GM18502 (cell line): ENCODE data around the gene SNX27.
"Not testable (repeated sequence)": the region's sequence is repeated elsewhere in the genome, so short reads cannot be mapped to it uniquely, and the experiment has no call there.

ENCODE experiments used
- ATAC-seq: cut with Tn5 transposase; IDR thresholded peaks from one replicate; pipeline ENCODE4 v1.9.1; 2021; ENCODE audit warnings: mild to moderate bottlenecking; ENCODE audit not compliant: unreplicated experiment, poor library complexity

SNX27 gene

GRCh38 chr1:151596166-151596953 is 15.5 kb upstream of the SNX27 start:
- ATAC-seq = no peak

- not testable (repeated sequence) for ATAC-seq
Observed at GRCh38 chr1:151602550-151602949, 9.3 kb upstream of the SNX27 start.

GRCh38 chr1:151604291-151604690 is 7.6 kb upstream of the SNX27 start:
- ATAC-seq = no peak

- no peak for ATAC-seq
Observed at GRCh38 chr1:151606384-151606783, 5.5 kb upstream of the SNX27 start.

GRCh38 chr1:151606857-151607256 is 5.0 kb upstream of the SNX27 start:
- ATAC-seq = no peak

- ATAC-seq = no peak
Observed at GRCh38 chr1:151610142-151610541, 1.7 kb upstream of the SNX27 start.

GRCh38 chr1:151611288-151611790 is 511 bp upstream of the SNX27 start:
- no peak for ATAC-seq

- ATAC-seq = peak; percentile 16
Observed at GRCh38 chr1:151612501-151613281, 841 bp downstream of the SNX27 start.

- ATAC-seq = no peak
Observed at GRCh38 chr1:151613282-151613780, 1.5 kb downstream of the SNX27 start.

GRCh38 chr1:151615711-151616504 is 4.1 kb downstream of the SNX27 start:
- ATAC-seq = no peak

- no peak for ATAC-seq
Observed at GRCh38 chr1:151616505-151616849, 4.6 kb downstream of the SNX27 start.

- ATAC-seq = no peak
Observed at GRCh38 chr1:151618003-151618402, 6.2 kb downstream of the SNX27 start.

- ATAC-seq = no peak
Observed at GRCh38 chr1:151618470-151618869, 6.6 kb downstream of the SNX27 start.

- not testable (repeated sequence) for ATAC-seq
Observed at GRCh38 chr1:151618996-151619395, 7.1 kb downstream of the SNX27 start.

- ATAC-seq = no peak
Observed at GRCh38 chr1:151619489-151620093, 7.7 kb downstream of the SNX27 start.

- ATAC-seq = no peak
Observed at GRCh38 chr1:151620286-151620685, 8.4 kb downstream of the SNX27 start.

- ATAC-seq = no peak
Observed at GRCh38 chr1:151621351-151621750, 9.5 kb downstream of the SNX27 start.

GRCh38 chr1:151624783-151625182 is 12.9 kb downstream of the SNX27 start:
- ATAC-seq = no peak

GRCh38 chr1:151626740-151627334 is 15.0 kb downstream of the SNX27 start:
- ATAC-seq = no peak

GRCh38 chr1:151629278-151629677 is 17.4 kb downstream of the SNX27 start:
- no peak for ATAC-seq
